AML-193 (cell line): ENCODE data around the gene CTTNBP2.
A peak's percentile ranks its signal among the peaks of the same experiment; 100 is the strongest.
"Not testable (repeated sequence)": the region's sequence is repeated elsewhere in the genome, so short reads cannot be mapped to it uniquely, and the experiment has no call there.

Source experiments
- DNase-seq, 2 experiments: peaks; one replicate each; lab custom pipeline; 2025; lab: John Stamatoyannopoulos, UW

CTTNBP2 gene

GRCh38 chr7:117737926-117738325, 135.3 kb downstream of the CTTNBP2 start:
- no peak for DNase-seq

- no peak for DNase-seq
These were observed 141.8 kb downstream of the CTTNBP2 start for GRCh38 chr7:117731455-117731854.

- DNase-seq = no peak
These were observed 142.9 kb downstream of the CTTNBP2 start for GRCh38 chr7:117730390-117730789.

GRCh38 chr7:117728890-117729624, 144.2 kb downstream of the CTTNBP2 start:
- DNase-seq = no peak

GRCh38 chr7:117724898-117725297, 148.3 kb downstream of the CTTNBP2 start:
- no peak for DNase-seq

- no peak for DNase-seq
These were observed 153.9 kb downstream of the CTTNBP2 start for GRCh38 chr7:117719377-117719776.

- DNase-seq = no peak
These were observed 155.0 kb downstream of the CTTNBP2 start for GRCh38 chr7:117718116-117718835.

GRCh38 chr7:117717357-117717756, 155.9 kb downstream of the CTTNBP2 start:
- no peak for DNase-seq

GRCh38 chr7:117716707-117717299, 156.4 kb downstream of the CTTNBP2 start:
- no peak for DNase-seq

GRCh38 chr7:117715784-117716445, 157.3 kb downstream of the CTTNBP2 start:
- DNase-seq = peak; percentile 43 to 50

GRCh38 chr7:117711556-117711955, 161.7 kb downstream of the CTTNBP2 start:
- no peak for DNase-seq

GRCh38 chr7:117708173-117708572, 165.1 kb downstream of the CTTNBP2 start:
- DNase-seq = not testable (repeated sequence)

GRCh38 chr7:117707080-117707479, 166.2 kb downstream of the CTTNBP2 start:
- no peak for DNase-seq

- DNase-seq = no peak
These were observed 167.0 kb downstream of the CTTNBP2 start for GRCh38 chr7:117706210-117706609.

- no peak for DNase-seq
These were observed 167.6 kb downstream of the CTTNBP2 start for GRCh38 chr7:117705630-117706029.

- DNase-seq = no peak
These were observed 169.2 kb downstream of the CTTNBP2 start for GRCh38 chr7:117704063-117704462.

- DNase-seq = no peak
These were observed 175.2 kb downstream of the CTTNBP2 start for GRCh38 chr7:117698018-117698417.

- no peak for DNase-seq
These were observed 180.9 kb downstream of the CTTNBP2 start for GRCh38 chr7:117692338-117692737.

- DNase-seq = no peak
These were observed 183.1 kb downstream of the CTTNBP2 start for GRCh38 chr7:117690147-117690546.

GRCh38 chr7:117689406-117689805, 183.8 kb downstream of the CTTNBP2 start:
- DNase-seq = no peak

- DNase-seq = no peak
These were observed 185.1 kb downstream of the CTTNBP2 start for GRCh38 chr7:117688126-117688525.

- no peak for DNase-seq
These were observed 186.8 kb downstream of the CTTNBP2 start for GRCh38 chr7:117686311-117686935.
